NB4 (cell line): ENCODE measurements around the gene PASK.

ENCODE experiments used
- POLR2A ChIP-seq: IDR thresholded peaks from 2 replicates; pipeline ENCODE4 v1.6.1; 2011; ENCODE audit warnings: mild to moderate bottlenecking; ENCODE audit not compliant: insufficient read length; ENCODE audit errors: extremely low read depth
- TF ChIP-seq, protein P1 (sequence below): IDR thresholded peaks from one replicate; pipeline ENCODE4 v1.5.1; 2012; ENCODE audit warnings: low read depth, low read length
- TF ChIP-seq, protein P2 (sequence below): IDR thresholded peaks from 2 replicates; pipeline ENCODE4 v1.6.1; 2011; ENCODE audit warnings: low read depth, low read length

DNA sequence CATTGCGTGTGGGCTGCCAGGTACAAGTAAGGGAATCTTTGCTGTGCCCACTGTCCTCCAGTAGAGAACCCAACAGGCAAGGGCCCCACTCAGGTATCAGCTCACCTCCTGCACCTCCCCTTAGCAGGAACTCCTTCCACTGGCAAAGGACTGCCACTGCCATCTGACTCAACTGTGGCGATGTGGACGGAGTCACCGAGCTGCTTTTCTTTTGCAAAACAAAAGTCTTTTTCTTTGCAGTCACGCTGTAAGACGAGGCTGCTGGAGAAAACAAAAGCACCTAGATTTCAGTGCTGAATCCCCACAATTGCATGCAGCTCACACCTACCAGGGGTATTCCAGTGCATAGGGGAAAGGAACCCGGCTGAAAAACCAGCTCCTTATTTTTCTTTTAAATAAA lies 55.1 kb downstream of the PASK start:
- TF ChIP-seq, protein P1, sequence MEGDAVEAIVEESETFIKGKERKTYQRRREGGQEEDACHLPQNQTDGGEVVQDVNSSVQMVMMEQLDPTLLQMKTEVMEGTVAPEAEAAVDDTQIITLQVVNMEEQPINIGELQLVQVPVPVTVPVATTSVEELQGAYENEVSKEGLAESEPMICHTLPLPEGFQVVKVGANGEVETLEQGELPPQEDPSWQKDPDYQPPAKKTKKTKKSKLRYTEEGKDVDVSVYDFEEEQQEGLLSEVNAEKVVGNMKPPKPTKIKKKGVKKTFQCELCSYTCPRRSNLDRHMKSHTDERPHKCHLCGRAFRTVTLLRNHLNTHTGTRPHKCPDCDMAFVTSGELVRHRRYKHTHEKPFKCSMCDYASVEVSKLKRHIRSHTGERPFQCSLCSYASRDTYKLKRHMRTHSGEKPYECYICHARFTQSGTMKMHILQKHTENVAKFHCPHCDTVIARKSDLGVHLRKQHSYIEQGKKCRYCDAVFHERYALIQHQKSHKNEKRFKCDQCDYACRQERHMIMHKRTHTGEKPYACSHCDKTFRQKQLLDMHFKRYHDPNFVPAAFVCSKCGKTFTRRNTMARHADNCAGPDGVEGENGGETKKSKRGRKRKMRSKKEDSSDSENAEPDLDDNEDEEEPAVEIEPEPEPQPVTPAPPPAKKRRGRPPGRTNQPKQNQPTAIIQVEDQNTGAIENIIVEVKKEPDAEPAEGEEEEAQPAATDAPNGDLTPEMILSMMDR: no peak
- TF ChIP-seq, protein P2, sequence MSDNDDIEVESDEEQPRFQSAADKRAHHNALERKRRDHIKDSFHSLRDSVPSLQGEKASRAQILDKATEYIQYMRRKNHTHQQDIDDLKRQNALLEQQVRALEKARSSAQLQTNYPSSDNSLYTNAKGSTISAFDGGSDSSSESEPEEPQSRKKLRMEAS: no peak
- no peak for TF ChIP-seq POLR2A
